K562 (cell line): Measurements from ENCODE around the gene ACTG2. TPM values are rescaled to one million over a fixed set of nuclear protein-coding genes. Genes with fewer than 3 reads are reported as not detected.

Source experiments
- ARID4B ChIP-seq: sonication (generic); formaldehyde crosslinking; IDR thresholded peaks from 2 replicates; pipeline ENCODE4 v1.8.0; 2022; ENCODE audit warnings: mild to moderate bottlenecking, missing genetic modification reagents
- CAMTA2 ChIP-seq: fragments of 250-450 bp; sonication (Bioruptor Pico); conservative IDR thresholded peaks from 2 replicates; pipeline ENCODE4 v1.5.1; 2022
- CHD7 ChIP-seq: fragments of 200-600 bp; sonication (generic); IDR thresholded peaks from one replicate; pipeline ENCODE4 v1.6.1; 2012; ENCODE audit warnings: mild to moderate bottlenecking, low read depth, low read length, inconsistent platforms
- ESRRA ChIP-seq: fragments of 450-650 bp; IDR thresholded peaks from 2 replicates; pipeline ENCODE4 v1.6.1; 2014; ENCODE audit warnings: low read depth, mild to moderate bottlenecking, moderate library complexity, borderline replicate concordance
- SIRT6 ChIP-seq: IDR thresholded peaks from one replicate; pipeline ENCODE4 v1.6.1; 2012; ENCODE audit warnings: low read depth, mild to moderate bottlenecking, control low read depth, inconsistent platforms, low read length, moderate library complexity
- SIX5 ChIP-seq, 2 experiments: IDR thresholded peaks; 2 replicates each; pipeline ENCODE4 v1.6.1; 2011; ENCODE audit warnings: low read length in 2 of 2, borderline replicate concordance in 1 of 2, low read depth in 1 of 2, mild to moderate bottlenecking in 1 of 2, moderate library complexity in 1 of 2; ENCODE audit not compliant: insufficient read depth in 1 of 2
- TBL1XR1 ChIP-seq, 2 experiments: IDR thresholded peaks; 2 replicates each; pipeline ENCODE4 v1.6.1; 2012; ENCODE audit warnings: improper control_type of control experiment in 2 of 2, low read length in 2 of 2, mild to moderate bottlenecking in 1 of 2
- YBX1 ChIP-seq: fragments of 450-650 bp; IDR thresholded peaks from 2 replicates; pipeline ENCODE4 v1.7.1; 2016; ENCODE audit warnings: mild to moderate bottlenecking
- ZNF431 ChIP-seq: sonication (generic); formaldehyde crosslinking; IDR thresholded peaks from 2 replicates; pipeline ENCODE4 v1.8.0; 2022; ENCODE audit warnings: mild to moderate bottlenecking, missing genetic modification reagents
- polyA plus RNA-seq, 8 experiments: library from polyadenylated mRNA; depleted of rRNA in 4 of 8; stranded (reverse) in 5 of 8; unstranded in 3 of 8; fragments of >200 nt; fragmentation: Nextera tagmentation in 2 of 8; fragmentation: Illumina TruSeq in 1 of 8; extraction: Ambion mirVana in 2 of 8; extraction: Trizol in 1 of 8; gene quantifications; 2 replicates each; pipeline versions ENCODE4 v1.2.1 to v1.2.3, GENCODE V29; 2011 to 2014; ENCODE audit warnings: inconsistent platforms in 1 of 8, missing spikeins in 1 of 8
- total RNA-seq, 7 experiments: library from RNA; depleted of rRNA in 6 of 7; stranded (reverse); fragments of >200 nt in 6 of 7; fragmentation: Illumina TruSeq in 2 of 7; extraction: Trizol in 2 of 7; gene quantifications; 2 replicates each; pipeline versions ENCODE4 v1.2.1 to v1.2.3, GENCODE V29; 2011 to 2021; ENCODE audit warnings: low replicate concordance in 1 of 7

Gene ACTG2
- total and polyA plus RNA-seq, 9 of the 15 experiments (the other 6 are each of a cell fraction or from before 2014, with no cell fraction given): 0.06 to 0.60 TPM; not detected in 7

GRCh38 chr2:73926493-73927327 is 33.9 kb downstream of the ACTG2 start, which contains the start of gene DGUOK (continued):
- TF ChIP-seq ARID4B (CRISPR knock-in tag) (peak; percentile 72; the same call in 1 of the 2 replicates), ZNF431 (CRISPR knock-in tag) (0 out of 2 replicates have a peak, but pooled peaks have one; percentile 53), TBL1XR1 (IDR thresholded peaks at IDR 0.05; ENCODE audit: low read length in 2 of 2) (peak in 1 of 2 experiments; percentile 79; a peak in 2 of 4 replicates), YBX1 (no peak), SIRT6 (no peak), ESRRA (no peak; the same call in 1 of the 2 replicates), CAMTA2 (no peak), CHD7 (no peak), SIX5 (IDR thresholded peaks at IDR 0.05; ENCODE audit: borderline replicate concordance in 1 of 2, insufficient read depth in 1 of 2, low read depth in 1 of 2, low read length in 2 of 2) (0 out of 4 replicates have a peak, but pooled peaks of 1 of the 2 experiments have one; percentile 15)
